GM12874 (cell line): ENCODE measurements around the gene MAPK8.

Experiments
- CTCF ChIP-seq: IDR thresholded peaks from 2 replicates; pipeline ENCODE4 v1.5.1; 2011; ENCODE audit warnings: low read depth, mild to moderate bottlenecking, control low read depth, low read length, moderate library complexity; ENCODE audit not compliant: insufficient read depth

MAPK8 gene

GRCh38 chr10:48485711-48486110 is 179.2 kb downstream of the MAPK8 start:
- TF ChIP-seq CTCF, result no peak

- no peak for TF ChIP-seq CTCF
These were observed 180.8 kb downstream of the MAPK8 start for GRCh38 chr10:48487244-48487643.
